NCI-H526 (cell line): ENCODE measurements around the gene RIN2.
A peak's percentile ranks its signal among the peaks of the same experiment; 100 is the strongest.
"Not testable (repeated sequence)": the region's sequence is repeated elsewhere in the genome, so short reads cannot be mapped to it uniquely, and the experiment has no call there.

Source experiments
- DNase-seq, 2 experiments: peaks; one replicate each; lab custom pipeline; 2025; lab: John Stamatoyannopoulos, UW

RIN2 gene

DNA sequence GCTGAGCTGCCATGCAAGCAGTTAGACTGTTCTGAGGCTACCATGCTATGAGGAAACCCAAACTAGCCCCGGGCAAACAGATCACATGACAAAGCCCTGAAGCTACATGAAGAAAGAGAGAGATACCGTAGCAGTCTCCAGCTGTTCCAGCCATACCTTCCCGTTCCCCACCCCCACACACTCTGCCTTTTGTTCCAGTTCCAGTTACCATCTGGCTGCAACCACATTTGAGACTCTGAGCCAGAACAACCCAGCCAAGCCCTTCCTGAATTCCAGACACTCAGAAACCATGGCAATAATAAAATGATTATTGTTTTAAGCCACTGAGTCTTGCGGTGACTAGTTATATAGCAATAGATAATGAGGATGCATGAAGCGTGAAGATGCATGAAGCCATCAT, 28.3 kb downstream of the RIN2 start:
- peak; percentile 73 to 84 for DNase-seq

DNA sequence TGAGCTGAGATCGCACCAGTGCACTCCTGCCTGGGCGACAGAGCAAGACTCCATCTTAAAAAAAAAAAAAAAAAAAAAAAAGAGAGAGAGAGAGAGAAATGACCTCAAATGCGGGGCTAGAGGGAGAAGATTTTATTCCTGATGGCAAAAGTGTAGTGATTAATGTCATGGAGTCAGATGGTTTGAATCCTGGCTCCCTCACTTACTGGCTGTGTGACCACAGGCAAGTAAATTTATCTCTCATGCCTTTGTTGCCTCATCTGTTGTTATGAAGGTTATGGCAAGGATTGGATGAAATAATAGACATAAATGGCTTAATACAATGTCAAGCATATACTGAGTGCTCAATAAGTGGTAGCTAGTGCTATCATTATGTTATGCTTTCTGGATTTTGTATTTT, 29.3 kb downstream of the RIN2 start:
- no peak for DNase-seq

DNA sequence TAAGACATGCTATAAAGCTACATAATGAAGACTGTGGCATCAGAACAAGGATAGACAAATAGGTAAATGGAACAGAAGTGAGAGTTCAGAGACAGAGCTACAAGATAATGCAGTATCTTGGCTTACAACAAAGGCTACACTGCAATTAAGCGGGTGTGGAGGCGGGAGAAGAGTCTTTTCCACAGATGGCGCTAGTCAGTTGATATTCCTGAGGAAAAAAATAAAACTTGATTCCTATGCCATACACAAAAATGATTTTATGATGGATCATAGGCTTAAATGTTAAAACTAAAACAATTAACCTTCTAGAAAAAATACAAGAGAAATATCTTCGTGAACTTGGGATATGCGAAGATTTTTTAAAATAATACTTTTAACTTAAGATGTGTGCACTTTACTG, 31.0 kb downstream of the RIN2 start:
- DNase-seq, result peak in 1 of 2 experiments; percentile 8

DNA sequence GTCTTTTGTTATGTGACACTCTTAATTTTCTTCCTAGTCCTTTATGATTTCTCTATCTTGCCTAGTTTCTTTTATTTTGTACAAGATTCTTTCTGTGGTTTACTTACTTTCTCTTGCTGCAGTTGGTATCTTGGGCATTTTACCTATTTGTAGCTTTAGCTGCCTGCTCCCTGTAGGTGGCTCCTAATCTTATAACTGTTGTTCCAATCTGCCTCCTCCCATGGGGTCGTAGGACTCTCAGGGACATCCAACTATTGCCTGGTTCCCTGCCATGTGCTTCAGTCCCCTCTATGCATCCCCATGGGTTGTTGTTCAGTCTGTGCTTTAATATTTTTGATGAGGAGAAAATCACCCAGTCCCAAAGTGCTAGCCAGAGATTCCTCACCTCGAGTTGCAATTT, 31.4 kb downstream of the RIN2 start:
- no peak for DNase-seq

DNA sequence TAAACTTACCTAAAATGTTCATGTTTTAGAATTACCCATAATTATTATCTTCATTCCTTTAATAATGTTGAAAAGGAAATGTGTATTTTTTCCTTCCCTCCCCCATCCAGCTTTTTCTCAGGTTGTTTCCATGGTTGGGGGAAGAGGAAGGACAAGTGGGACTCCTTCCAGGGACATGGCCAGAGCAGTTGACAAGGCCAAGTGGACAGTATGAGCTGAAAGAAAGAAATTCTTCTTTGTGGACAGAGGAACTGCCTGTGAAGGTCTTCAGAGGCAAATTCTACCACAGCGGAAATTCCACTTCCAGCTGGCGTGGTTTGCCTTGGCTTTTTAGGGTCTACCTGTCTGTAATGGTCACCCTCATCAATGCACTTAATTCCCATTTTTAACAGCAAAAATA, 33.8 kb downstream of the RIN2 start:
- DNase-seq, result no peak

DNA sequence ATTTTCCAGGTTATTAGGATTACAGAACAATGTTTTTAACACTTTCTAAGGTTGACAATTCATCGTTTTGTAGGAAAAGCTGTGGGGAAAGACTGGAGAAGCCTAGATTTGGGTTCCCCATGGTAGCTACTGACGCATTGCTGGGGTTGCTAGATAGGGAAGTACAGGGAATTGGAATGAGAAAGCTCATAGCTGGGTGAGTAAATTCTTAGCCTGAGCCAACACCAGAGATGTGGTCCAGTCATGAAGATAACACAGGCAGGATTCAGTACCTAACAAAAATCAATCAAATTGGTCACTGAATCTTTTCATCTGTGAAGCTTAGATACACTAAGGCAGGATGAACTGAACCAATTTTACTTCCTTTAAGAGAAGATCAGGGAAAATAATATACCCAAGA, 35.7 kb downstream of the RIN2 start:
- DNase-seq, result no peak

DNA sequence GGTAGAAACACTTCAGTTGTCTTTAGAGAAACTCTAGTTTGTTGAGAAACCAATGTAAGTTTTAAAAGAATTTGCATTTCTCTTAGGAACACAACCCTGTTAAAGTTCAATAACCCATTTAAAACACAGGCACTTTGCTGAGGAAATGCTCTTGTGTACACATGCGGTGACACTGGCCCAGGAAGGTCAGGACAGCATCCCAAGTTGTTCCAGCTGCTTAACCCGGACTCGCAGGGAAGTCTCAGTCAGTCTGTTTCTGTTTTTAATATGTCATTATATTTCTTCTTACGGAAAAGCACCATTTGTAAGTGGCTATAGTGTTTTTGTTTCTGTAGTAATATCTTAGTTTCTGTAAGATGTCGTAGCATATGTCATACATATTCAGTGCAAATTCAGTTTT, 36.9 kb downstream of the RIN2 start:
- no peak for DNase-seq

DNA sequence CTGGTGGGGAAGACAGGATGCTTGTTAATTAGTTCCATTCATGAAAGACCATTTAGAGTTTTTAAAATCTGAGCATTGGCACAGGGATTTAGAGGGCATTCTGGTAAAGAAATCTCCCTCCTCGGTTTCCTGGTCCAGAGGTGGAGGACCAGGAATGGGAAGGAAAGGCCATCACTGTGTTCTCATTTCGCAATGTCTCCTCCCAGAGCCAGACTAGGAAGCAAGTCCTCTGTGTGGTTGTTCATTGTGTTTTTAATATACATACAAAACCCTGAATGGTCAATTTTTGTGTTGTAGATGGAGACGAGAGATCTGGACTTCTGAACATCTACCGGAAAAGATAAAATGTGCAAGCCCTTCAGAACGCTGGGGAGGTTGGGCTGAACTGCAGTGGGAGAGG, 41.3 kb downstream of the RIN2 start:
- no peak for DNase-seq

DNA sequence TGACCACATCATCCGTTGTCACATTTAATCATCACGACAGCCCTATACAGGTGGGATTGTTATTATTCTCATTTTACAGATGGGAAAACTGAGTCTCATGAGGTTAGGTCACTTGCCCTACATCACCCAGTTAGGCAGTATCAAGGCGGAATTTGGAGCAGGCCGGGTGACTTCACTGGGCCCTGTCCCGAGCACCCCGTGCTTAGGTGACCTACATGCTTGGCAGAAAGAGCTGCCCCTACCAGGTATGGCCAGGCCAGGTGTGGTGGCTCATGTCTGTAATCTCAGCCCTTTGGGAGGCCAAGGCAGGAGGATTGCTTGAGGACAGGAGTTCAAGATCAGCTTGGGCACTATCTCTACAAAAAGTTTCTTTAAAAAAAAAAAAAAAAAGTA, 44.0 kb downstream of the RIN2 start:
- DNase-seq, result no peak

DNA sequence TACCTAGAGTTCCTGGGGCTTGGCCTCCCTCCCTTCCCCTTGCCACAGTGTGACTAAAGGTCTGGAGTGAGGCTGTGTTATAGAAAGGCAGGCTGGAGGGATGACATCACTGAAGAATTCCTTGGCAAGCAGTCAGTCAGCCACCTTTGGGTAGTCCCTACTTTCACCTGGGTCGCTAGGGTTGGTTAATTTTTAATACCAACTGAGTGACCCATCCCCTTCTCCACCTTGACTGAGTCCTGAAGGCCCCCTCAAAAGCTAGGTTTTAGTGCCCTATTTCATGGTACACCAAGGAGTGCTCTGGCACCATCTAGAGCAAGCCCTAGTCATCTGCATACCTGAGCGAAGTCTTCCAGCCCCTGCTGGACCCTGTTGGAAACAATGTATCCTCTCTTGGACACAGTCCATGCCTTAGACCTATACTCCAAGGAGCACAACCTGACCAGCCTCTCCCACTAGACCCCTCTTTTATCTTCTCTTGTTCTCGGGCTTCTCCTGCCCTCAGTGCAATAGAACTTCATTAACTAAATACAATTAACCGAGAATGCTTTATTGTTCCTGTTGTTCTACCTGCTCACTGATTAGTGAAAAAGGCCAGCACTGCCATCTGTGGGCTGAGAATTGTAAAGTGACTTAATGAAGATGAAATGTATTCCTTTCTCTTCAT, 44.6 kb downstream of the RIN2 start:
- peak in 1 of 2 experiments; percentile 51 for DNase-seq

DNA sequence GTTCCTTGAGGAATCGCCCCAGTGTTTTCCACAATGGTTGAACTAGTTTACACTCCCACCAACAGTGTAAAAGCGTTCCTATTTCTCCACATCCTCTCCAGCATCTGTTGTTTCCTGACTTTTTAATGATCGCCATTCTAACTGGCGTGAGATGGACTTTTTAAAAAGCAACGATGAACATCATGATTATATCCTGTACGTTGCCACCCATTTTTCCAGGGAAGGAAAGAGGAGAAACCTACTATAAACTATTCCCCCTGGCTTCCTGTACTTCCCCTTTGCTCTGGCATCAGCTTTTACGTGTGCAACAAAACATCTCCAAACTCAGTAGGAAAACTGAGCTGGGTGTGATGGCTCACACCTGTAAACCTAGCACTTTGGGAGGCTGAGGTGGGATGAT, 48.2 kb downstream of the RIN2 start:
- DNase-seq, result not testable (repeated sequence)

DNA sequence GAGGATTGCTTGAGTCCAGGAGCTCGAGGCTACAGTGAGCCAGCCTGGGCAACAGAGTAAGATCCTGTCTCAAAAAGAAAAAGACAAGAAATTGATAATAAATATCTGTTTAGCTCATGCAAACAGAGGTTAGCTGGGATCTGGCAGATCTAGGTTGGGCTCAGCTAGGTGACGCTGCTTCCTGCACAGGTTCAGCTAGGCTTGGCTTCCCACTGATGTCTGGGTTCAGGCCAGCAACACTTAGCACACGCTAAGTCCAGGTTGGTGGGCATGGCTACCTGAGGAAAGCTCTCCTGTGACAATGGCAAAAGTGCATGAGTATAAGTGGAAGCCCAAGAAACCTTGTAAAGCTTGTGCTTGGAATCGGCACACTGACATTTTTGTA, 48.7 kb downstream of the RIN2 start:
- DNase-seq, result no peak

DNA sequence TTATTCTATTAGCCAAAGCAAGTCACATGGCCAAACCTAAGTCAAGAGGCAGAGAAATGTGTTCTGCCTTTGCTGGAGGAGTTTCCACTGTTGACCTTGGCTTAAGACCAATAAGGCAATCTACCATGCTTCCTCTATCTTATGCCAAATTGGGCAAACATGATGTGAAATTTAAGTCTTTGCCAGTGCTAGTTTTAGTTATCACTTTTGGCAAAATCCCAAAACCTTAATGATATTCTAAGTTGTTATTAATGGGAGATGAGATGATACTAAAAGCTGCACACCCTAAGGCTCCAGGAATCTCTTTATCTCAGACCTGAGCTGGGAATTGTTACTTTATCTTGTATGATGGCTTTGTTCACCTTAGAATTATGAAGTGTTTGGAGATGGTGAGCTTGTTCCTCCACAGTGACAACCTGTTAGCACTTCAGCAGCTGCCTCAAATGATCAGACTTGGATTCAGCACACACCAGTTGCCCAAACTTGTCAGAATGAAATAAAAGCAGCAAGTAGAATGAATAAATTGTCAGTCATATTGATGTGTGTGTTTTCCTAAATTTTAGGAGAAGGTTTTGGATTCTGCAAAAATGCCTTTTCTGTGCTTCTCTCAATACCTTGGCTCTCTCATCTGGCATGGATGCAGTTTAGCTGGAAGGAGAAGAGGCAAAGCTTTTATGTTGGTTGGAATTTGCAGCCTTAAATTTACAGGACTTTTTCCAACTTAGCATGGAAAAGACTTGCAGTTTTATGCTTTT, 49.3 kb downstream of the RIN2 start:
- no peak for DNase-seq
